HCEC 1CT (cell line): ENCODE results near the gene ZC3H7B.
"Not testable (repeated sequence)": the region's sequence is repeated elsewhere in the genome, so short reads cannot be mapped to it uniquely, and the experiment has no call there.

Experiments
- DNase-seq: peaks from one replicate; pipeline ENCODE4 v3.0.0-alpha.2; 2017

ZC3H7B gene

GRCh38 chr22:41301085-41302020, at the start of gene ZC3H7B:
TSS of gene ZC3H7B (plus strand) at chr22:41301525. CDS start at chr22:41320661, 19,136 bp downstream.
- DNase-seq: peak; percentile 87

DNA sequence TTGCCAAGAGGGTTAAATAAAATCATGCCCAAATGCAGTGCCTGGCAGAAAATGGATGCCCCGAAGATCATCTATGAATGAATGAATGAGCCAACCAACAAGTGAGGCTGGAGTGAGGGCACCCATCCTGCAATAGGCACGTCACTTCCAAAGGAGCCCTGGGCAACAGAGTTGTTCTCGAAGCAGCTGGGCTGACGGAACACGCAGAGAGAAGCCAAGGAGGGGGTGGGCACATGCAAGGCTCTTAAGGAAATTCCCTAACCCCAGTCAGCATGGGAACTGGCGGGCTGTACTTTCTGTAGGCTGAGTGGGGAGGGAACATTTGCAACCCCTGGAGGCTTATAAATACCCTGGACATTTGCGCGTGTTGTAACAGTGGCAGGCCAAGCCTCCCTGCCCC, 49.0 kb upstream of the ZC3H7B start:
- DNase-seq: no peak

DNA sequence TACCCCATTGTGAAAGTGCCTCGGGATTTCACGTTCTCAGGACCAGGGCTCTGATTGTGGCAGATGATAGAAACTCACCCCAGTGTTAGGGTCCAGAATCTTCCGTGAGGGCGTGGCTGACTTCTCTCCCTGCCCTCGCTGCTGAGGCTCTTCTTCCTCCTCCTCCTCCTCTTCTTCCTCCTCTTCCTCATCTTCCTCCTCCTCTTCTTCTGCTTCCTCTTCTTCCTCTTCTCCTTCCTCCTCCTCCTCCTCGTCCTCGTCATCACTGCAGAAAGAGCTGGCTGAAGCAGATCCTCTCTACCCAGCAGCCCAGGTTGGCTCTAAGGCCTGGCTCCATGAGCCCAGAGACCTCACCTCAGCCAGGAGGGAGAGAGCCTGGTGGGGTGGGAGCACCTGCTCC, 47.1 kb upstream of the ZC3H7B start:
- no peak for DNase-seq

- DNase-seq: peak; percentile 79
Measured at GRCh38 chr22:41256254-41257253, 44.8 kb upstream of the ZC3H7B start.

DNA sequence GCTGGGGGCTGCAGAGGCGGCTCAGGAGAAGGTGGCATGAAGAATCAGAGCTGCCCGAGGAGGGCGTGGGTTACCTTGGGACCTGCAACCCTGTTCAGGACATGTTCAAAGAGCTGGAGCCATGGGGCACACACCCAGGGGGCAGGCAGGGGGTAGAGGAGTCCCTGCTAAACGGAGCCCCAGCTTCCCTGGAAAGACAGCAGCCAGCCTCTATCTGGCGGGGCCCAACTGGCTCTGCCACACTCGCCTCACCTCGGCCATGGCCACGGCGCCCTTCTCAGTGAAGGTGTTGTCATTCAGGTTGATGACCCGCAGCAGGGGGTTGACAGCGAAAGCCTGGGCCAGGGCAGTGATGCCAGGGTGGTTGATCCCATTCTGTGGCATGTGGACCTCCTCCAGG, 43.6 kb upstream of the ZC3H7B start:
- no peak for DNase-seq

- not testable (repeated sequence) for DNase-seq
Measured at GRCh38 chr22:41259756-41260155, 41.6 kb upstream of the ZC3H7B start.

- no peak for DNase-seq
Measured at GRCh38 chr22:41260871-41261270, 40.5 kb upstream of the ZC3H7B start.

DNA sequence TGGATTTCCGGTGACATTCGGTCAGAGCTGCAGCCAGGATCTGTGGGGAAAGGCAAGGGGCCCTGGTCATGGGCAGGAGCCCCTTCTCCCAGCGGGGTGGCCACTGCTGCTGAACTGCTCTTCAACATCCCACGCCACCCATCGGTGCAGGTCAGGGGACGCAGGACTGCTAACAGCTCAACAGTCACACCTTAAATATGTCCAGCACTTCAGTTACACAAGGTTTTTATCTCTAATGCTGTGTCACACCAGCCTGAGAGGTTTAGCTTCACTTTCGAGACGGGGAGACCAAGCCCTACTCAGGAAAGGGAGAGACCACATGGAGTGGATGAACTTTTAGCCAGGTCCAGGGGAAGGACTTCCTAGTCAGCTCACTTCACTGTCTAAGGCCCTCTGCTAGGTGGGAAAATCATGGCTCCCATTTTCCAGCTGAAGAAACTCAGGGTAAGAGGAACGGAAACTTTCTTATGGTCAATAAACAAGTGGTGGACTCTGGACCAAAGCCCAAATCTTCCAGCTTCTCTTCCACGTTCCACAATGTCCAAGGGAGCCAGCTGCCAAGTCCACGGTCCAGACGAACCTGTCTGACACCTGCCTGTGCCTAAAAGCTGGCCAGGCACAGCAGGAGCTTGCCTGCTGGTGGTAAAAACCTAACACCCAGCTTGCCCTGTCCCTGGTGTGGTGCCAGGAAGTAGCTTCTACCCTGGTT, 39.6 kb upstream of the ZC3H7B start:
- no peak for DNase-seq

DNA sequence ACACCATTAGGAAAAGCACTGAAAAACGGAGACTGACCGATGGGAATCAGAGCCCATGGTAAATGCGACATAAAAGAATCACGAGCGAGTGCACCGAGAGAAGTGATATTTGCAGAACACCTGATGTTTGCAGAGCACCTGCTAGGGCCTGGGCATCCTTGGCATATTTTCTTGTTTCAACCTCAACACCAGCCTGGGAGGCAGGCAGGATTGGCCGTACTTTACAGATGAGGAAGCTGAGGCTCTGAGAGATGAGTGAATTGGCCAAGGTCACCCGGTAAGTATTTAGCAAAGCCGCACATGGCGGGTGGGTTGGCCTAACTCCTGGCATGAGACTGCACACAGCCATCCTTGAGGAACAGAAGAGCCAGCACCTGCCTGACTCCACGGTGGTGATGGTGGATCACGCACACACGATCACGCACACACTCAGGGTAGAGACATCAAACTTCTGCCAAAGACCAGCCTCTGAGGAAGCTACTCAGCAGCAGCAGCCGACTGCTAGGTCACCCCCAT, 39.0 kb upstream of the ZC3H7B start:
- no peak for DNase-seq

GRCh38 chr22:41263704-41264103, 37.6 kb upstream of the ZC3H7B start:
- no peak for DNase-seq

DNA sequence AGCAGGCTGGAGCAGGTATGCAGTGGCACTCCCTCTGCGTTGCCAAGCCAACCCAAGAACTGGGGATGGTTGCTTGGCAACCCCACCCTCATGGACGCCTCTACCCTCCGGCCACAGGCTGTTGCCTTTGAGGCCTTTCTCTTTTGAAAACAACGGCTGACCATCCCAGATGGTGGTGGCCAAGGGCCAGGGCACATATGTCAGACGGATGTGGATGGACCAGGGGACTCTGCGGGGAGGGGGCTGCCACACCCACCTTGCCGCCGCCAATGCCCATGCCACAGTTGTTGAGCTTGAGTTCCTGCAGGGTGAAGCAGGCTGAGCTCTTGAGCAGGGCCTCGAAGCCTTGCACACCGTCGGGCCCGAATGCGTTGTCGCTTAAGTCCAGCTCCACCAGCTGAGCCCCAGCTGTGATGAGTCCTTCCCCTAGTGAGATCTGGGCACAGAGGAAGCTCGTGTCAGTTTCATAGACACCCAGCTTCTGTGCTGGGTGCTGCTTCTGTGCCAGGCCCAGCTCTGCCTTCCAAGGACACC, 36.9 kb upstream of the ZC3H7B start:
- DNase-seq: no peak

DNA sequence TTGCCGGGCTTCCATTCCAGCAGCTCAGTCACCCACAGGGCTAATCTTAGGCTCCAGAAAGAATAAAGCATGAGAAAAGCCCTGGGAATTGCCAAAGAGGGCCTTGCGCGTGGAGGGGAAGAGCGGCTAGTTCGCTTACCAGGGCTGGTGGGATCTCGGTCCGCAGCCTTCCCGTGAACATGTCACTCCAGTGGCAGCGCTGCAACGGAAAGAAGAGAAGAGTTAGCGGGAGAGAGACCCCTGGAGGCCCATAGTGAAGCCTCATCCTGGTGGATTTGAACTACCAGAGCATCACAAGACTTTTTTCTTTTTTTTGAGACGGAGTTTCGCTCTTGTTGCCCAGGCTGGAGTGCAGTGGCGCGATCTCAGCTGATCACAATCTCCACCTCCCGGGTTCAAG, 33.4 kb upstream of the ZC3H7B start:
- DNase-seq: no peak

- no peak for DNase-seq
Measured at GRCh38 chr22:41271787-41272186, 29.5 kb upstream of the ZC3H7B start.

- DNase-seq: no peak
Measured at GRCh38 chr22:41273128-41273527, 28.2 kb upstream of the ZC3H7B start.

GRCh38 chr22:41274856-41275255, 26.5 kb upstream of the ZC3H7B start:
- no peak for DNase-seq

DNA sequence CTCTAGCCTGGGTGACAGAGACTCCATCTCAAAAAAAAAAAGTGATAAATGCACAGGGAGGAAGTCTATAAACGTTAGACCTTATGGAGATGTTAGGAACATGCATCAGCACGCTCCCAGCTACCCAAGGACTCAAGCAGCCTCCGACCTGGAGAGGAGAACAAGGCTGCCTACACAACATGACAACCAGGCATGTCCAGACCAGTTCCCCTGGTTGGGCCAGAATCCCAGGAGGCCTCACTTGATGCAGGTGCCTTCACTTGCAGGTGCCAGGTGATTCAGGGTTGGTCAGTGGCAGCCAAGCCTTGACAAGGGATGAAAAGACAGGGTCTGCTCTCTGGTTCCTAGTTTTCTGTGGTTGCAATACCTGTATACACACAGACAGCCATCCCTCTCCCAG, 21.3 kb upstream of the ZC3H7B start:
- DNase-seq: no peak

DNA sequence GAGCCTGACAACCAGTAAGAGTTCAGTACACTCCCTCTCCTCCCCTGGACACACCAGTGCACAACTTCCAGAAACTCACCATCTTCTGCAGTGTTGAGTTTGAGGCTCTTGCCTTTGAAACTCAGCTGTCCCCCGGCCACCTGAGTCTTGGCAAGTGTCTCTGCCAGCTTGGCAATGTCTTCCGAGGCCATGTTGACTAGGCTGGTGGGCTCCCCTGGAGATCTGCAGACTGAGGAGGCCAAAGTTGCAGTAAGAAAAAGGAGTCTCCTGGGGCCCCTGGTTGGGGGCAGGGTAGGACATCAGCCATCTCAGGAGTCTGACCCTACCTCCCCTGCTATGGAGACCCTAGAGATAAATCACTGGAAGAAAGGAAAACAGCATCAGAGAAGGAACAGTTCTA, 20.5 kb upstream of the ZC3H7B start:
- DNase-seq: no peak

- no peak for DNase-seq
Measured at GRCh38 chr22:41284465-41284864, 16.9 kb upstream of the ZC3H7B start.

- DNase-seq: peak; percentile 87
Measured at GRCh38 chr22:41285441-41285819, 15.9 kb upstream of the ZC3H7B start.

GRCh38 chr22:41285820-41286638, 15.3 kb upstream of the ZC3H7B start, which contains the start of gene RANGAP1:
TSS of gene RANGAP1 (minus strand) at chr22:41286187. CDS start at chr22:41281044, 5,143 bp downstream.
- DNase-seq: peak; percentile 99

DNA sequence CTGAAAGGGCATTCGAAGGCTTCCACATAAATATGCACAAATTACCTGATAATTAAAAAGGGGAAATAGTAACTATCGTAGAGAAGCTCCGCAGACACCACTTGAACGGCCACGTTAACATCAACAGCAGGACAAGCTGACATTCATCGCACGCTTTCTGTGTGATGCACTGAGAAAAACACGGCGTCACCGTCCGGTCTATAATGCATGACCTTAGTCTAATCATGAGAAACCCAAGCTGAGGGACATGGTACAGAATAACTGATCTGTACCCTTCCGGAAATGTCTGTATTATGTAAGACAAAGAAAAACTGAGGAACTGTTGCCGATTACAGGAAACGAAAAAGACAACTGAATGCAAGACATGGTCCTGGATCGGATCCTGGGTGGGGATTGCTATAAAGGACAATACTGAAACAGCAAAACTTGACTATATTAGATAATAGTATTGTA, 14.7 kb upstream of the ZC3H7B start:
- DNase-seq: peak; percentile 11
